Chondrocyte (in vitro differentiated cells): ENCODE results near the gene PAQR7. TPM values are rescaled to one million over a fixed set of nuclear protein-coding genes. Genes with fewer than 3 reads are reported as not detected.

Experiments used
- DNase-seq: peaks from one replicate; pipeline ENCODE4 v3.0.0; 2021; ENCODE audit warnings: mixed read lengths, low spot score
- H3K27ac Mint-ChIP-seq: one replicate; pipeline ENCODE4 v1.8.0; 2021; ENCODE audit warnings: mild to moderate bottlenecking, moderate library complexity, mixed read lengths; ENCODE audit not compliant: unreplicated experiment
- H3K27me3 Mint-ChIP-seq: 2 replicates; pipeline ENCODE4 v1.8.0; 2021; ENCODE audit warnings: low read depth, mixed read lengths
- H3K36me3 Mint-ChIP-seq: 2 replicates; pipeline ENCODE4 v1.8.0; 2021; ENCODE audit warnings: low read depth, mixed read lengths
- H3K4me1 Mint-ChIP-seq: 2 replicates; pipeline ENCODE4 v1.8.0; 2021; ENCODE audit warnings: low read depth, mild to moderate bottlenecking, mixed read lengths
- H3K4me3 Mint-ChIP-seq: one replicate; pipeline ENCODE4 v1.8.0; 2021; ENCODE audit warnings: mild to moderate bottlenecking, moderate library complexity, mixed read lengths; ENCODE audit not compliant: unreplicated experiment
- H3K9me3 Mint-ChIP-seq: 2 replicates; pipeline ENCODE4 v1.8.0; 2021; ENCODE audit warnings: low read depth, mixed read lengths
- CTCF ChIP-seq: fragments of 200-600 bp; sonication (generic); IDR thresholded peaks from 2 replicates; pipeline ENCODE4 v1.5.0; 2021; ENCODE audit warnings: antibody characterized with exemption, mild to moderate bottlenecking, moderate library complexity
- total RNA-seq: library from RNA; stranded (reverse); gene quantifications from 3 replicates; pipeline ENCODE4 v1.2.1, GENCODE V29; 2021

PAQR7 gene
- total RNA-seq, 1 donor from 2014 or later, result 15.1 TPM

- H3K36me3 Mint-ChIP-seq, result peaks cover 1% of the 10 kb centered on the region
- H3K9me3 Mint-ChIP-seq, result no peaks in the 10 kb centered on the region
- H3K27ac Mint-ChIP-seq, result no peak overlapping the region
- no peaks in the 10 kb centered on the region for H3K27me3 Mint-ChIP-seq
- no peak overlapping the region for H3K4me3 Mint-ChIP-seq
- no peak for DNase-seq
- TF ChIP-seq CTCF, result no peak
- H3K4me1 Mint-ChIP-seq, result peaks cover 27% of the 10 kb centered on the region
These were observed 18.7 kb downstream of the PAQR7 start for GRCh38 chr1:25856856-25857255.

GRCh38 chr1:25854554-25854953, 21.0 kb downstream of the PAQR7 start:
- no peak overlapping the region for H3K27ac Mint-ChIP-seq
- H3K36me3 Mint-ChIP-seq, result no peaks in the 10 kb centered on the region
- H3K4me3 Mint-ChIP-seq, result no peak overlapping the region
- peaks cover 13% of the 10 kb centered on the region for H3K4me1 Mint-ChIP-seq
- no peak for TF ChIP-seq CTCF
- peaks cover 7% of the 10 kb centered on the region for H3K9me3 Mint-ChIP-seq
- DNase-seq, result no peak
- no peaks in the 10 kb centered on the region for H3K27me3 Mint-ChIP-seq

GRCh38 chr1:25848531-25848930, 27.0 kb downstream of the PAQR7 start:
- Mint-ChIP-seq H3K9me3 (peaks cover 7% of the 10 kb centered on the region), H3K36me3 (no peaks in the 10 kb centered on the region), H3K27me3 (no peaks in the 10 kb centered on the region), H3K27ac (no peak overlapping the region), H3K4me1 (peaks cover 2% of the 10 kb centered on the region), H3K4me3 (no peak overlapping the region)
- TF ChIP-seq CTCF, result no peak
- no peak for DNase-seq

- Mint-ChIP-seq H3K36me3 (no peaks in the 10 kb centered on the region), H3K9me3 (peaks cover 7% of the 10 kb centered on the region), H3K4me3 (no peak overlapping the region)
These were observed 27.6 kb downstream of the PAQR7 start for GRCh38 chr1:25847929-25848328.

GRCh38 chr1:25845664-25846063, 29.8 kb downstream of the PAQR7 start:
- DNase-seq, result no peak
- Mint-ChIP-seq H3K9me3 (no peaks in the 10 kb centered on the region), H3K27ac (no peak overlapping the region), H3K36me3 (no peaks in the 10 kb centered on the region), H3K4me1 (peaks cover 3% of the 10 kb centered on the region), H3K4me3 (no peak overlapping the region), H3K27me3 (no peaks in the 10 kb centered on the region)
- no peak for TF ChIP-seq CTCF

More at GRCh38 chr1:25847929-25848328, 27.6 kb downstream of the PAQR7 start:
- H3K27me3 Mint-ChIP-seq, result no peaks in the 10 kb centered on the region
- TF ChIP-seq CTCF, result no peak
- no peak for DNase-seq
- H3K4me1 Mint-ChIP-seq, result peaks cover 3% of the 10 kb centered on the region
- no peak overlapping the region for H3K27ac Mint-ChIP-seq
